RWPE2 (cell line): ENCODE data around the gene SMG7.

Source experiments
- ATAC-seq: fragments of 200-7000 bp; cut with Tn5 transposase; 3 replicates; pipeline ENCODE4 v1.9.1; 2021; ENCODE audit warnings: low read depth
- DNase-seq: peaks from one replicate; pipeline ENCODE4 v3.0.0-alpha.2; 2020; ENCODE audit warnings: low spot score
- H3K27ac ChIP-seq: fragments of 450-650 bp; 2 replicates; pipeline ENCODE4 v1.5.1; 2017; ENCODE audit warnings: mild to moderate bottlenecking; ENCODE audit not compliant: poor library complexity, severe bottlenecking
- H3K27me3 ChIP-seq: fragments of 250-450 bp; sonication (Bioruptor Pico); 2 replicates; pipeline ENCODE4 v1.5.1; 2021; ENCODE audit warnings: mild to moderate bottlenecking, moderate library complexity; ENCODE audit not compliant: insufficient read depth, poor library complexity, severe bottlenecking
- H3K36me3 ChIP-seq: fragments of 250-450 bp; sonication (Bioruptor Pico); 2 replicates; pipeline ENCODE4 v1.5.1; 2020; ENCODE audit warnings: low read depth, mild to moderate bottlenecking, moderate library complexity
- H3K4me1 ChIP-seq: fragments of 250-450 bp; sonication (Bioruptor Pico); 2 replicates; pipeline ENCODE4 v1.5.1; 2021; ENCODE audit warnings: mild to moderate bottlenecking, moderate library complexity; ENCODE audit not compliant: insufficient read depth, poor library complexity, severe bottlenecking
- H3K4me3 ChIP-seq: fragments of 250-450 bp; sonication (Bioruptor Pico); 2 replicates; pipeline ENCODE4 v1.5.1; 2021; ENCODE audit warnings: mild to moderate bottlenecking, moderate library complexity; ENCODE audit not compliant: severe bottlenecking
- H3K9me3 ChIP-seq: fragments of 250-450 bp; sonication (Bioruptor Pico); 2 replicates; pipeline ENCODE4 v1.5.1; 2021; ENCODE audit warnings: mild to moderate bottlenecking, moderate library complexity; ENCODE audit not compliant: severe bottlenecking
- TF ChIP-seq, protein P1 (sequence below): fragments of 450-650 bp; IDR thresholded peaks from one replicate; pipeline ENCODE4 v1.5.1; 2017; ENCODE audit warnings: mild to moderate bottlenecking, moderate library complexity; ENCODE audit not compliant: poor library complexity, severe bottlenecking

Gene SMG7

DNA sequence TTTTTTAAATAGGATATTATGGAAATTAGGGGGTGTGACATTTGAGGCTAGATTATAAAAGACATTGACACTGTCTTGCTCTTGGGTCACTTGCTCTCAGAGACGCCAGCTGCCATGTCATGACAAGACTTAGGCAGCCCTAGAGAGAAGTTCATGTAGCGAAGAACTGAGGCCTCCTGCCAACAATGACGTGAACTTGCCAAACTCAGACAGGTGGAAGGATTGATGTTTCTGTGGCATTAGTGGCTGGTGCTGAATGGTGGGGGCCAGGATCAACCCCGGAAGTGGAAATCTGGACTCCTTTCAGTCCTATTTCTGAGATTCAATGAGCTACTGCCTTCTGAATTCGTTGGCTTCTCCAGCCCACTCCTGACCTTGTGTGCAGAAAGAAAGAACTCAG is 103.3 kb downstream of the SMG7 start:
- TF ChIP-seq, protein P1, sequence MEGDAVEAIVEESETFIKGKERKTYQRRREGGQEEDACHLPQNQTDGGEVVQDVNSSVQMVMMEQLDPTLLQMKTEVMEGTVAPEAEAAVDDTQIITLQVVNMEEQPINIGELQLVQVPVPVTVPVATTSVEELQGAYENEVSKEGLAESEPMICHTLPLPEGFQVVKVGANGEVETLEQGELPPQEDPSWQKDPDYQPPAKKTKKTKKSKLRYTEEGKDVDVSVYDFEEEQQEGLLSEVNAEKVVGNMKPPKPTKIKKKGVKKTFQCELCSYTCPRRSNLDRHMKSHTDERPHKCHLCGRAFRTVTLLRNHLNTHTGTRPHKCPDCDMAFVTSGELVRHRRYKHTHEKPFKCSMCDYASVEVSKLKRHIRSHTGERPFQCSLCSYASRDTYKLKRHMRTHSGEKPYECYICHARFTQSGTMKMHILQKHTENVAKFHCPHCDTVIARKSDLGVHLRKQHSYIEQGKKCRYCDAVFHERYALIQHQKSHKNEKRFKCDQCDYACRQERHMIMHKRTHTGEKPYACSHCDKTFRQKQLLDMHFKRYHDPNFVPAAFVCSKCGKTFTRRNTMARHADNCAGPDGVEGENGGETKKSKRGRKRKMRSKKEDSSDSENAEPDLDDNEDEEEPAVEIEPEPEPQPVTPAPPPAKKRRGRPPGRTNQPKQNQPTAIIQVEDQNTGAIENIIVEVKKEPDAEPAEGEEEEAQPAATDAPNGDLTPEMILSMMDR, result no peak
- Histone ChIP-seq H3K9me3 (no peaks in the 10 kb centered on the region), H3K36me3 (no peaks in the 10 kb centered on the region), H3K4me1 (no peaks in the 10 kb centered on the region), H3K27me3 (no peaks in the 10 kb centered on the region), H3K4me3 (no peak overlapping the region), H3K27ac (no peak overlapping the region)
- no peak for ATAC-seq
- no peak for DNase-seq

DNA sequence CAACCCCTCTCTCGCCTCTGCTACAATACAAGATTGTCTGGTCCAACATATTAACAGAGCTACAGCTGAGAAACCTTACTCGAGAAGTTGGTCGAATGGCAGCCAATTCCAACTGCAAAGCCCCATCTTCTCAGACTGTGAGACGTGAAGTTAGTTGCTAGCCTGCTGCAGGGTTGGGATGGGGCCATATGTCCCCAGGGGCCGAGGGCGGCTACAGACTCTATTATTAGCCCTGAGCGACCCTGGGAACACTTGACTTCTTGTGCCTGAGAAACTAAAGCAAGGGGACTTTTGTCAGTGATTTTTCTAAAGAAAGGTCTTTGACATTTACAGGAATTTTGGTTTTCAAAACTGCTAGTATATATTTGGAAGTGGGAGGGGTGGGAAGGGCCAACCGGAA is 104.2 kb downstream of the SMG7 start:
- Histone ChIP-seq H3K4me3 (no peak overlapping the region), H3K27ac (no peak overlapping the region), H3K36me3 (no peaks in the 10 kb centered on the region), H3K27me3 (no peaks in the 10 kb centered on the region), H3K4me1 (no peaks in the 10 kb centered on the region), H3K9me3 (no peaks in the 10 kb centered on the region)
- no peak for ATAC-seq
- TF ChIP-seq, protein P1, result no peak
- no peak for DNase-seq

DNA sequence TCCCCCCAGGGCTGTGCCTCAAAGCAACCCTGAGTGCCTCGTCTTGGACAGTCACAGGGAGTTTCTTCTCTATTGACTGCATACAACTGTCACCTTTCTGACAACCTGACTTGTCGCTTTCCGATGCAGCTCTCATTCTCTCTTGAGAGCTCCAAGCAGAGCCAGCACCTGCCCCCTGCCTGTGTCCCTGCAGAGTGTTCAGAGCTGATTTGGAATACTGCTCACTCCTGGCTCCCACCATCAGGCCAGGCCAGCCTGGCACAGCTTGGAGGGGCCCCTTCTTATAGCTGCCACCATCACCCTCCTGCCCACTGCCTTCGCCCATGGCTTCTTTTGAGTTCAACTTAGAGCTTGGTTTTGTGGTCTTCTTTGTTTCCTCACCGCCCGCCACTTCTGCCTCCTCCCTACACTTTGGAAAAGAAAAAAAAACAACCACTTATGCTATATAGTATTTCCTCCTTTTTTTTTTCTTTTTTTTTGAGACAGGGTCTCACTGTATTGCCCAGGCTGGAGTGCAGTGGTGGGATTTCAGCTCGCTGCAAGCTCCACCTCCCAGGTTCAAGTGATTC is 105.7 kb downstream of the SMG7 start:
- Histone ChIP-seq H3K27ac (no peak overlapping the region), H3K27me3 (no peaks in the 10 kb centered on the region), H3K4me1 (no peaks in the 10 kb centered on the region), H3K36me3 (no peaks in the 10 kb centered on the region), H3K4me3 (no peak overlapping the region), H3K9me3 (no peaks in the 10 kb centered on the region)
- no peak for ATAC-seq
- TF ChIP-seq, protein P1, result no peak
- no peak for DNase-seq

DNA sequence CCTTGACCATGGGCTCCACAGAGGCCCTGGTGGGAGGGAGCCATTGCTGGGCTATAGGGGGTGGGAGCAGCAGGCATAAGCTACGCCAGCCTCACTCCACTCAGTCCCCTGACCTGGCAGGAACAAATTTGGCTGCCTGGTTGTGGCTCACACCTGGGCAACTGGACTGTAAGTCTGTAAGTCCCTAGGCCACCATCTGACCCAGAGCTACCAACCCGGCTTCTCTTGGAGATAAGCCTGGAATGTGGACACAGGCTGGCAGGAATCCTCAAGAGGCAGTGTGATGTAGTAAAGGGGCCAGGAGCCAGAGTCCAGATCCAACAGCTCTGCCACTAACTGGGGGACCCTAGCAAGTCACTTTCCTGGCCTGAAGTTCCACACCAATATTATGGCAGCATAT is 106.6 kb downstream of the SMG7 start:
- Histone ChIP-seq H3K9me3 (no peaks in the 10 kb centered on the region), H3K4me3 (no peak overlapping the region), H3K27me3 (no peaks in the 10 kb centered on the region), H3K27ac (no peak overlapping the region), H3K36me3 (no peaks in the 10 kb centered on the region), H3K4me1 (no peaks in the 10 kb centered on the region)
- TF ChIP-seq, protein P1, result no peak
- no peak for DNase-seq
- no peak for ATAC-seq

DNA sequence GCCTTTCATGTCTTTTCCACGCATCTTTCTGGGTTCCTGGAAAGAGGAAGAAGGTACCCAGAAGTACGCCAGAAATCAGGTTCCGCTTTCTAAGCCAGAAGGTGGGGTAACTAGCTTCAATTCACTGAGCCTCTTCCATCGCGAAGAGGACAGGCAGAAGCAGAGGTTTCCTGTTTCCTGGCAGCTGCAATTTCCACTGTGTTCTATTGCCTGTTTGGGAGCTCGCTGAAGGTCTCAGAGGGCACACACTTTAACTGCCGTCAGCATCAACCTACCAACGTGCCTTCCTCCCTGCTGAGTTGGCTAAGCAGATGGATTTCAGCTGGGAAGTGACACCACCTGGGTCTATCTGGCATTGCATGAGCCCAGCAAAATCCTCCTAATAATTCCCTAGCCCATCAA is 108.0 kb downstream of the SMG7 start:
- H3K9me3 ChIP-seq, result no peaks in the 10 kb centered on the region
- DNase-seq, result no peak
- H3K4me1 ChIP-seq, result no peaks in the 10 kb centered on the region
- no peak overlapping the region for H3K4me3 ChIP-seq
- TF ChIP-seq, protein P1, result peak; percentile 29
- H3K36me3 ChIP-seq, result no peaks in the 10 kb centered on the region
- ATAC-seq, result peak; percentile 68
- H3K27ac ChIP-seq, result no peak overlapping the region
- H3K27me3 ChIP-seq, result no peaks in the 10 kb centered on the region
